Lower lobe of right lung (tissue), 2 donors: ENCODE results near the gene PACRG. TPM values are rescaled to one million over a fixed set of nuclear protein-coding genes. Genes with fewer than 3 reads are reported as not detected.

Experiments used
- ATAC-seq, 2 donors: fragments of 200-7000 bp; cut with Tn5 transposase; one replicate each; pipeline ENCODE4 v1.9.1; 2020 to 2022; ENCODE audit warnings: mild to moderate bottlenecking in 2 of 2, moderate library complexity in 2 of 2
- DNase-seq: peaks from one replicate; pipeline ENCODE4 v3.0.0-alpha.2; 2020
- H3K27ac ChIP-seq: fragments of 200-600 bp; one replicate; pipeline ENCODE4 v1.8.0; 2022
- H3K27me3 ChIP-seq: fragments of 200-600 bp; one replicate; pipeline ENCODE4 v1.8.0; 2022; ENCODE audit warnings: low read depth
- H3K36me3 ChIP-seq: fragments of 200-600 bp; one replicate; pipeline ENCODE4 v1.8.0; 2022; ENCODE audit warnings: mild to moderate bottlenecking
- H3K4me1 ChIP-seq: fragments of 200-600 bp; one replicate; pipeline ENCODE4 v1.8.0; 2022
- H3K4me3 ChIP-seq: fragments of 200-600 bp; one replicate; pipeline ENCODE4 v1.8.0; 2022; ENCODE audit warnings: mild to moderate bottlenecking
- H3K9me3 ChIP-seq: fragments of 200-600 bp; one replicate; pipeline ENCODE4 v1.8.0; 2022
- intact Hi-C: fragments of 100-400 bp; cut with DNase I; formaldehyde crosslinking; loops from one replicate; pipeline ENCODE4 v1.11.0; 2022
- total RNA-seq: library from RNA; stranded (reverse); fragmentation: NEBNext Ultra II Directional; extraction: Animal tissue kit (Norgen Biotek cat#: 25700); gene quantifications from one replicate; pipeline ENCODE4 v1.2.1, GENCODE V29; 2021
- TF ChIP-seq, protein P1 (sequence below): fragments of 200-600 bp; IDR thresholded peaks from one replicate; pipeline ENCODE4 v1.8.0; 2022; ENCODE audit warnings: antibody characterized with exemption, mild to moderate bottlenecking
- donor health status: DM: no; HTN: yes; CAD: no; lungs with severe emphysema.

Gene PACRG
- total RNA-seq, 1 donor from 2014 or later = 5.5 TPM

DNA sequence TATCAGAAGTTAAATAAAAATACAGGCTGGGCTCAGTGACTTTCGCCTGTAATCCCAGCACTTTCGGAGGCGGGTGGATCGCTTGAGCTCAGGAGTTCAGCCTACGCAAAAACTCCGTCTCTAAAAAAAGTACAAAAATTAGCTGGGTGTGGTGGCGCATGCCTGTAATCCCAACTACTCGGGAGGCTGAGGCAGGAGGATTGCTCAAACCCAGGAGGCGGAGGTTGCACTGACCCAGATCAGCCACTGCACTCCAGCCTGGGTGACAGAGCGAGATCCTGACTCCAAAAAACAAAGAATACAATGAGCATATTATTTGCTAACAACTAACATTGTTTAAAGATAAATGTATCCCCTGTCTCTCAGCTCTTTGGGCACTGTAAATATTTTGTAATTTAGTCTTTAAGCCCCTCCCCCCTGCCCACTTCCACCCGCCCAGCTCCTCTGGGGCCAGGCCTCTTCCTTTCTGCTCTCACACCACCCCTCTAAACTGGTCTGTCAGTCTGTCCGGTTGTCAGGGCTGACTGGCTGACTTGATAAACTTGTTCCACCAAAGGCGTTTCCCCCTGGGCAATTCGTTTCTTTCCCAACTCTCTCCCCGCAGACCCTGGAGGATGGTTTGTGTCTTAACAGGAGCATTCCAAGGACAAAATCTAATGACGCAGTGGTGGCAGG, 624.4 kb downstream of the PACRG start:
- Histone ChIP-seq H3K27ac (no peak overlapping the region), H3K4me3 (no peak overlapping the region), H3K27me3 (no peaks in the 10 kb centered on the region), H3K4me1 (peaks cover 20% of the 10 kb centered on the region), H3K36me3 (no peaks in the 10 kb centered on the region), H3K9me3 (no peaks in the 10 kb centered on the region)
- ATAC-seq = no peak
- intact Hi-C loops = no loop called here
- DNase-seq = no peak
- TF ChIP-seq, protein P1, sequence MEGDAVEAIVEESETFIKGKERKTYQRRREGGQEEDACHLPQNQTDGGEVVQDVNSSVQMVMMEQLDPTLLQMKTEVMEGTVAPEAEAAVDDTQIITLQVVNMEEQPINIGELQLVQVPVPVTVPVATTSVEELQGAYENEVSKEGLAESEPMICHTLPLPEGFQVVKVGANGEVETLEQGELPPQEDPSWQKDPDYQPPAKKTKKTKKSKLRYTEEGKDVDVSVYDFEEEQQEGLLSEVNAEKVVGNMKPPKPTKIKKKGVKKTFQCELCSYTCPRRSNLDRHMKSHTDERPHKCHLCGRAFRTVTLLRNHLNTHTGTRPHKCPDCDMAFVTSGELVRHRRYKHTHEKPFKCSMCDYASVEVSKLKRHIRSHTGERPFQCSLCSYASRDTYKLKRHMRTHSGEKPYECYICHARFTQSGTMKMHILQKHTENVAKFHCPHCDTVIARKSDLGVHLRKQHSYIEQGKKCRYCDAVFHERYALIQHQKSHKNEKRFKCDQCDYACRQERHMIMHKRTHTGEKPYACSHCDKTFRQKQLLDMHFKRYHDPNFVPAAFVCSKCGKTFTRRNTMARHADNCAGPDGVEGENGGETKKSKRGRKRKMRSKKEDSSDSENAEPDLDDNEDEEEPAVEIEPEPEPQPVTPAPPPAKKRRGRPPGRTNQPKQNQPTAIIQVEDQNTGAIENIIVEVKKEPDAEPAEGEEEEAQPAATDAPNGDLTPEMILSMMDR = no peak

DNA sequence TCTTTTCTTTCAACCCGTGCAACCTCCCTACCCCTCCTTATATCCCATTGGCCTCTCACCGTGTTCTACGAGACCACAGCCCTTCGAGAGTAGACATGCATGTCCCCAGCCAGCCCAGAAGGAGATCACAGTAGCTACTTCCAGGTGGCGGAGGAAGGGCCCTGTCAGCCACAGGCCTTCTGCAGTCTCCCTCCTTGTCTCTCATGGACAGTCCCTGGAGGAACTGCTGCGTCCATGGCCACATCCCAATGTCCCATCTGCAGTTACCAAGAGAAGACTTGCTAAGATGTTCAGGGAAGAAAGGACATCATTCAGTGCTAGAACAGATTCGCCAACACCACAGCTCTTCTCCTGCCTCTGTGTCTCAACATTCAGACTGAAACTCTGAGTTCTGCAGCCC, 625.2 kb downstream of the PACRG start:
- intact Hi-C loops = no loop called here
- Histone ChIP-seq H3K4me3 (no peak overlapping the region), H3K27me3 (no peaks in the 10 kb centered on the region), H3K9me3 (no peaks in the 10 kb centered on the region), H3K36me3 (no peaks in the 10 kb centered on the region), H3K4me1 (peaks cover 20% of the 10 kb centered on the region), H3K27ac (no peak overlapping the region)
- DNase-seq = no peak
- TF ChIP-seq, protein P1 = no peak
- ATAC-seq = no peak

DNA sequence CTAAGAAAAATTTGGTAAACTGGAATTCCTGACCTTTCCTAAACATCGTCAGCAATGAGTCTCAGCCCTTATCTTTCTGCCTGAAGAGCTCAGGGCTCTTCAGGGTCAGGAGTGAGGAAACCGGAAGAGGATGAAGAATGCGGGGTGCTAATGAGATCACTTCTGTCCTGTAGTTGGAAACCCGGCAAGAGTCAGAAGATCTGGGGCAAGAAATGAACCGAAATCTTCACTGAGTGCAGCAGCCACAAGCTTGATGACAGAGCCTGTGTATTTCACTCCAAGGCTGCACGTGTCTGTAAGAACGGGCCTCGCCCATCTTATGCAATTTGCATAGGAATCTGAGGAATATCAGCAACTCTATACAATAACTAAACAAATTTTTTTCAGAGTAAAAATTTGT, 626.3 kb downstream of the PACRG start:
- Histone ChIP-seq H3K27ac (peak overlapping the region; percentile 85), H3K27me3 (no peaks in the 10 kb centered on the region), H3K4me3 (no peak overlapping the region), H3K36me3 (no peaks in the 10 kb centered on the region), H3K9me3 (no peaks in the 10 kb centered on the region), H3K4me1 (peaks cover 20% of the 10 kb centered on the region)
- ATAC-seq (peak; percentile 76 to 79), DNase-seq (no peak)
- TF ChIP-seq, protein P1 = no peak
- intact Hi-C loops = no loop called here

DNA sequence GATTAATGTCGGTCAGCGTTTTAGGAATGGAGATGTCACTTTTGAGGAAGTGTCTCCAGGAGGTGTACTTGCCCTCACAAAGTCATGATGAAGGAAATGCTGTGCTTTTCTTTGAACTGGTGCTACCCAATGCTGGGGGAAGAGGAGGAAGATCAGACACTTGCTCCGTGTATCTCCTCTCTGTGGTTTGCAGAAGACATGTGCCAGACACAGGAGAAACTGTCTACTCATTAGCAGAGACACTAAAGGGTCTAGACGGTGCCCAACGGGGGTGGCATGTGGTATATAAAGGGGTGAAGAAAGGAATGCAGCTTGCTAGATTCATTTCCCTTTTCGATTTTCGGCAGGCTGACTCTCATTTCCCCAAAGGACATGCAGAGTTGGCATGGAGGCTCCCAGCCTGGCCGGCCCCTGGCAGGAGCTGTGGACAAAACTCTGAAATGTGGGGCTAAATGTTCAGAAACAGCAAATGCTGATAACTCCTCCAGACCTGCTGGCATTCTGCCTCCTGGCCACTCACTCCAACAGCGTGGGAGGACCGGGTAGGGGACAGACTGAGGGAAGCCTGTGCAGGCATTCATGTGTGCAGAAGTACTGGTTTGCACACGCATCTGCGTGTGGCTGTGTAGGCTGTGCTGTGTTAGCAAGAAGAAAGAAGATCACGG, 627.1 kb downstream of the PACRG start:
- Histone ChIP-seq H3K4me1 (peaks cover 20% of the 10 kb centered on the region), H3K36me3 (no peaks in the 10 kb centered on the region), H3K4me3 (peak overlapping the region; percentile 11), H3K9me3 (no peaks in the 10 kb centered on the region), H3K27me3 (no peaks in the 10 kb centered on the region), H3K27ac (peak overlapping the region; percentile 85)
- peak; percentile 49 to 60 for ATAC-seq
- TF ChIP-seq, protein P1 = no peak
- DNase-seq = peak; percentile 58
- intact Hi-C loops = no loop called here

DNA sequence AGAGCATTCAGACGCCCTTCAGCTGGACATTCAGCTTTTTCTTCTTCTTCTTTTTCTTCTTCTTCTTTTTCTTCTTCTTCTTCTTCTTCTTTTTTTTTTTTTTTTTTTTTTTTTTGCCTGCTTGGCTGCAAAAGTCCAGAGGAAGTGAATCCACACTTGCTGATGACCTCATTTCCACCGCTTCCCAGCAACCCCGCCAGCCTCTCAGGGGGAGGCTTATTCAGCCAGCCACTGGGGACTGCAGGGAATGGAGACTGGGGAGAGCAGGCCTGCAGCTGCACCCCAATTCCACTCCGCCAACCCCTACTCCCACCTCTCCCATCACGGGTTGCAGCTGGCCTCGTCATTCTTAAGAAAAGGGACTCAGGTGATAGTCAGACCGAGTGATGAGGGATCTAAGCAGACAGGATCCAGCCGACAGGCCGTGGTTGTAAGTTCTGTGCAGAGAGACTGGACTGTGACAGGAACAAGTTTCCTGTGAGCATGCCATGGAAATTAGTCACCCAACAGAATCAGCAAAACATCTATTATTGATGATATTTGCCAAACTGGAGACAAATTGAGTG, 627.7 kb downstream of the PACRG start:
- ATAC-seq (peak; percentile 73 to 77), DNase-seq (peak; percentile 75)
- no peaks in the 10 kb centered on the region for H3K36me3 ChIP-seq
- H3K27ac ChIP-seq = peak overlapping the region; percentile 85
- TF ChIP-seq, protein P1 = no peak
- H3K4me3 ChIP-seq = peak overlapping the region; percentile 17
- no peaks in the 10 kb centered on the region for H3K27me3 ChIP-seq
- intact Hi-C loops = no loop called here
- no peaks in the 10 kb centered on the region for H3K9me3 ChIP-seq
- H3K4me1 ChIP-seq = peaks cover 20% of the 10 kb centered on the region
